ENCODE results near the gene CDHR1. TPM values are rescaled to one million over a fixed set of nuclear protein-coding genes. Genes with fewer than 3 reads are reported as not detected.

CDHR1 gene
- total RNA-seq, 1 donor from 2014 or later: 6.1 TPM

DNA sequence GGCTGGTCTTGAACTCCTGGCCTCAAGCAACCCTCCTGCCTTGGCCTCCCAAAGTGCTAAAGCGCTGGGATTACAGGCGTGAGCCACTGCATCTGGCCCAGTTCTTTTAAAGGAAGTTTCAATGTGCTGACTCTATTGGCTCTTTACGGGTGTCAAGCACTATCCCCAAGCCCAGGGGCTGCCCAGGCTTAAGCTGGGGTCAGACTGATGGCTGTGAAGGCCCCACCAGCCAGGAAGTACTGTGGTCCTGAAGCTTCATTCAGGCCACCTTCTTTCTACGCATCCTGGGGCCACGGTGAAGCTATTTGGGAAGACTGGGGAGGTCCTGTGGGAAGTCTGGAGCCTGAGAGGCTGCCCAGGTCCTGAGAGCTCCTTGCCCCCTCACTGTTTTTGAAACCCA, 12.7 kb upstream of the CDHR1 start:
- H3K4me1 Mint-ChIP-seq (ENCODE audit: low read depth, unreplicated experiment): no peaks in the 10 kb centered on the region
- no peaks in the 10 kb centered on the region for H3K36me3 Mint-ChIP-seq (ENCODE audit: unreplicated experiment)
- H3K4me3 Mint-ChIP-seq (ENCODE audit: unreplicated experiment): no peak overlapping the region

DNA sequence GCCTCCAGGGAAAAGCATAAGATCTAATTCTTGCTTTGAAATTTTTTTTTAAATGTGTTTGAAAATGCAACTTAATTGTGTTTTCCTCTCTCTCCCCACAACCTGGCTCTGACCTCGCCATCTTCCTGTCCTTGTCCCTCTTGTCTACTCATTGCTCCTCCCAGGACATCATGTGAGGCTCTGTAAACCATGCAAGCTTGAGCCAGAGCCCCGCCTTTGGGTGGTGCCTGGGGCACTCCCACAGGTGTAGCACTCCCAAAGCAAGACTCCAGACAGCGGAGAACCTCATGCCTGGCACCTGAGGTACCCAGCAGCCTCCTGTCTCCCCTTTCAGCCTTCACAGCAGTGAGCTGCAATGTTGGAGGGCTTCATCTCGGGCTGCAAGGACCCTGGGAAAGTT, 9.8 kb upstream of the CDHR1 start:
- H3K4me1 Mint-ChIP-seq (ENCODE audit: low read depth, unreplicated experiment): no peaks in the 10 kb centered on the region
- H3K4me3 Mint-ChIP-seq (ENCODE audit: unreplicated experiment): no peak overlapping the region
- H3K27ac Mint-ChIP-seq (ENCODE audit: unreplicated experiment): no peak overlapping the region

More for the DNA sequence above, 12.7 kb upstream of the CDHR1 start:
- TF ChIP-seq, protein P1, sequence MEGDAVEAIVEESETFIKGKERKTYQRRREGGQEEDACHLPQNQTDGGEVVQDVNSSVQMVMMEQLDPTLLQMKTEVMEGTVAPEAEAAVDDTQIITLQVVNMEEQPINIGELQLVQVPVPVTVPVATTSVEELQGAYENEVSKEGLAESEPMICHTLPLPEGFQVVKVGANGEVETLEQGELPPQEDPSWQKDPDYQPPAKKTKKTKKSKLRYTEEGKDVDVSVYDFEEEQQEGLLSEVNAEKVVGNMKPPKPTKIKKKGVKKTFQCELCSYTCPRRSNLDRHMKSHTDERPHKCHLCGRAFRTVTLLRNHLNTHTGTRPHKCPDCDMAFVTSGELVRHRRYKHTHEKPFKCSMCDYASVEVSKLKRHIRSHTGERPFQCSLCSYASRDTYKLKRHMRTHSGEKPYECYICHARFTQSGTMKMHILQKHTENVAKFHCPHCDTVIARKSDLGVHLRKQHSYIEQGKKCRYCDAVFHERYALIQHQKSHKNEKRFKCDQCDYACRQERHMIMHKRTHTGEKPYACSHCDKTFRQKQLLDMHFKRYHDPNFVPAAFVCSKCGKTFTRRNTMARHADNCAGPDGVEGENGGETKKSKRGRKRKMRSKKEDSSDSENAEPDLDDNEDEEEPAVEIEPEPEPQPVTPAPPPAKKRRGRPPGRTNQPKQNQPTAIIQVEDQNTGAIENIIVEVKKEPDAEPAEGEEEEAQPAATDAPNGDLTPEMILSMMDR (IDR thresholded peaks at IDR 0.05; ENCODE audit: partially characterized antibody, unreplicated experiment): no peak
- Mint-ChIP-seq H3K27me3 (ENCODE audit: unreplicated experiment) (peaks cover 1% of the 10 kb centered on the region), H3K27ac (ENCODE audit: unreplicated experiment) (no peak overlapping the region), H3K9me3 (ENCODE audit: unreplicated experiment) (peaks cover 1% of the 10 kb centered on the region)
- no peak for DNase-seq

GRCh38 chr10:84185526-84186175, 8.7 kb upstream of the CDHR1 start:
- TF ChIP-seq, protein P1 (IDR thresholded peaks at IDR 0.05; ENCODE audit: partially characterized antibody, unreplicated experiment): no peak
- H3K9me3 Mint-ChIP-seq (ENCODE audit: unreplicated experiment): no peaks in the 10 kb centered on the region
- no peak for DNase-seq
- no peaks in the 10 kb centered on the region for H3K4me1 Mint-ChIP-seq (ENCODE audit: low read depth, unreplicated experiment)
- H3K27ac Mint-ChIP-seq (ENCODE audit: unreplicated experiment): no peak overlapping the region
- H3K27me3 Mint-ChIP-seq (ENCODE audit: unreplicated experiment): no peaks in the 10 kb centered on the region
- H3K36me3 Mint-ChIP-seq (ENCODE audit: unreplicated experiment): no peaks in the 10 kb centered on the region
- no peak overlapping the region for H3K4me3 Mint-ChIP-seq (ENCODE audit: unreplicated experiment)

More for the DNA sequence above, 9.8 kb upstream of the CDHR1 start:
- no peaks in the 10 kb centered on the region for H3K36me3 Mint-ChIP-seq (ENCODE audit: unreplicated experiment)
- no peaks in the 10 kb centered on the region for H3K27me3 Mint-ChIP-seq (ENCODE audit: unreplicated experiment)
- H3K9me3 Mint-ChIP-seq (ENCODE audit: unreplicated experiment): no peaks in the 10 kb centered on the region
- DNase-seq: no peak
- TF ChIP-seq, protein P1 (IDR thresholded peaks at IDR 0.05; ENCODE audit: partially characterized antibody, unreplicated experiment): no peak

DNA sequence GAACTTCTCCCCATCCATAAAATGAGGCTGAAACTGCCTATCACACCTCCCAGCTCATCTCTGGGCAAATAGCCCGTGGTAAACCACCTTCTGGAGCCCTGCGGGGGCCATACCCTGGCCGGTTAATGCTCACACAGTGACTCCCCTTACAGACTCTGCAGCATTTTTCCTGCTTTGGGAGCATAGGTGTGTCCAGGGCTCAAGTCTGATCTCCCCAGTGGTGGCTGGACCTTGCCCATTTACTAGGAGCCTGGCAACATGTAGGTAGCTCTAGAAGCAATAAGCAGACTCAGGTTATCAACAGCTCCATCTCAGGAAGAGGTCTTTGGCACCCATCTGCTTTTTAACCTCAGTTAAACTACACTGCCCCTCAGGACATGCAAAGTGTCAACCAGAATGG, 5.5 kb upstream of the CDHR1 start:
- Mint-ChIP-seq H3K9me3 (ENCODE audit: unreplicated experiment) (no peaks in the 10 kb centered on the region), H3K4me3 (ENCODE audit: unreplicated experiment) (no peak overlapping the region), H3K4me1 (ENCODE audit: low read depth, unreplicated experiment) (no peaks in the 10 kb centered on the region), H3K27me3 (ENCODE audit: unreplicated experiment) (peaks cover 7% of the 10 kb centered on the region), H3K27ac (ENCODE audit: unreplicated experiment) (no peak overlapping the region), H3K36me3 (ENCODE audit: unreplicated experiment) (no peaks in the 10 kb centered on the region)
- DNase-seq: no peak
- TF ChIP-seq, protein P1 (IDR thresholded peaks at IDR 0.05; ENCODE audit: partially characterized antibody, unreplicated experiment): no peak

GRCh38 chr10:84190621-84191020, 3.7 kb upstream of the CDHR1 start:
- TF ChIP-seq, protein P1 (IDR thresholded peaks at IDR 0.05; ENCODE audit: partially characterized antibody, unreplicated experiment): no peak
- Mint-ChIP-seq H3K36me3 (ENCODE audit: unreplicated experiment) (no peaks in the 10 kb centered on the region), H3K4me1 (ENCODE audit: low read depth, unreplicated experiment) (peaks cover under 1% of the 10 kb centered on the region), H3K27ac (ENCODE audit: unreplicated experiment) (no peak overlapping the region), H3K4me3 (ENCODE audit: unreplicated experiment) (no peak overlapping the region), H3K9me3 (ENCODE audit: unreplicated experiment) (no peaks in the 10 kb centered on the region), H3K27me3 (ENCODE audit: unreplicated experiment) (peaks cover 7% of the 10 kb centered on the region)
- DNase-seq: no peak
